ENCODE results near the gene MLN. TPM values are rescaled to one million over a fixed set of nuclear protein-coding genes. Genes with fewer than 3 reads are reported as not detected.

Gene MLN
- polyA plus RNA-seq, 2 of the 4 experiments (the other 2 are of a cell fraction): not detected

- TF ChIP-seq ZFP36 (IDR thresholded peaks at IDR 0.05; ENCODE audit: borderline replicate concordance, partially characterized antibody): no peak
Measured at GRCh38 chr6:33747823-33748222, 56.0 kb downstream of the MLN start (continued).

GRCh38 chr6:33746651-33747100, 57.1 kb downstream of the MLN start, which contains the start of gene IP6K3:
TSS of gene IP6K3 (minus strand) at chr6:33746905. CDS start at chr6:33735476, 11,429 bp downstream.
- peak within 1 kb of the TSS; percentile 45 for H3K4me2 ChIP-seq
- no peak for DNase-seq (ENCODE audit: low read depth in 1 of 2, low spot score in 1 of 2)
- no peak for FAIRE-seq

GRCh38 chr6:33746036-33746600, 57.7 kb downstream of the MLN start:
- DNase-seq (ENCODE audit: low read depth in 1 of 2, low spot score in 1 of 2): peak in 1 of 2 experiments; percentile 13
- Histone ChIP-seq H3K4me2 (peak overlapping the region; percentile 45), H3K4me1 (peaks cover 27% of the 10 kb centered on the region), H3K4me3 (no peak overlapping the region), H3K9me3 (no peaks in the 10 kb centered on the region), H3K27ac (peak overlapping the region; percentile 68 to 77; a peak in 4 of 6 replicates)
- WGBS (ENCODE audit: missing lambda C conversion rate): 49% methylated on average over 6 of the region's 14 CpGs
- ChIA-PET POLR2A (interaction anchor here (1.0 kb wide), 1 partner anchor 32 kb away, joined by 3 read pairs; no protein-coding TSS in a partner anchor), CTCF (interaction anchor here (0.8 to 7.2 kb wide), 13 partner anchors 9 to 411 kb away, joined by 3 to 80 read pairs (median 5); no protein-coding TSS in a partner anchor)
- peak in 1 of 2 experiments; percentile 43; a peak in 3 of 6 replicates for ATAC-seq
- FAIRE-seq: no peak
- no peak for TF ChIP-seq PBX3 (IDR thresholded peaks at IDR 0.05)
- TF ChIP-seq HOXB5 (CRISPR knock-in tag; IDR thresholded peaks at IDR 0.05): no peak
- TF ChIP-seq MAX (IDR thresholded peaks at IDR 0.05): no peak
- TF ChIP-seq MYC (IDR thresholded peaks at IDR 0.05; ENCODE audit: borderline replicate concordance, low read length): no peak
- TF ChIP-seq KDM1A (IDR thresholded peaks at IDR 0.05; ENCODE audit: low read depth): no peak
- no peak for TF ChIP-seq NR3C1 (IDR thresholded peaks at IDR 0.05)
- TF ChIP-seq HES2 (IDR thresholded peaks at IDR 0.05): no peak
- no peak for TF ChIP-seq SREBF2 (IDR thresholded peaks at IDR 0.05)
- TF ChIP-seq EHMT2 (IDR thresholded peaks at IDR 0.05; ENCODE audit: low read depth): no peak
- no peak for TF ChIP-seq CEBPB (IDR thresholded peaks at IDR 0.05)
- TF ChIP-seq KDM5A (IDR thresholded peaks at IDR 0.05): no peak
- no peak for TF ChIP-seq ZC3H11A (IDR thresholded peaks at IDR 0.05)
- no peak for TF ChIP-seq BHLHE40 (IDR thresholded peaks at IDR 0.05; ENCODE audit: low read depth, low read length)
- no peak for TF ChIP-seq CHD4 (IDR thresholded peaks at IDR 0.05; ENCODE audit: borderline replicate concordance)
- TF ChIP-seq FOSL2 (IDR thresholded peaks at IDR 0.05): no peak
- TF ChIP-seq FOSL2 (CRISPR knock-in tag; IDR thresholded peaks at IDR 0.05): no peak
- TF ChIP-seq RFX5 (IDR thresholded peaks at IDR 0.05): no peak

More at GRCh38 chr6:33746651-33747100, 57.1 kb downstream of the MLN start, which contains the start of gene IP6K3:
- Histone ChIP-seq H3K4me1 (peaks cover 27% of the 10 kb centered on the region), H3K4me3 (no peak within 1 kb of the TSS), H3K27ac (peak within 1 kb of the TSS; percentile 68 to 77; a peak in 4 of 6 replicates), H3K9me3 (no peaks in the 10 kb centered on the region)
- ChIA-PET CTCF (interaction anchor here (0.9 to 7.2 kb wide), 4 partner anchors 16 to 410 kb away, joined by 4 to 80 read pairs (median 59); no protein-coding TSS in a partner anchor), POLR2A (interaction anchor here (1.0 to 1.1 kb wide), 2 partner anchors 31 to 35 kb away, joined by 3 to 4 read pairs; partner anchors contain the start of gene UQCC2)
- TF ChIP-seq USF2 (IDR thresholded peaks at IDR 0.05): no peak
- no peak for TF ChIP-seq MAZ (IDR thresholded peaks at IDR 0.05; ENCODE audit: borderline replicate concordance, low read depth, low read length)
- TF ChIP-seq KDM5A (IDR thresholded peaks at IDR 0.05): no peak
- no peak for TF ChIP-seq PBX3 (IDR thresholded peaks at IDR 0.05)
- no peak for TF ChIP-seq FOSL2 (IDR thresholded peaks at IDR 0.05)
- no peak for TF ChIP-seq FOSL2 (CRISPR knock-in tag; IDR thresholded peaks at IDR 0.05)
- no peak for TF ChIP-seq HOXB5 (CRISPR knock-in tag; IDR thresholded peaks at IDR 0.05)
- no peak for TF ChIP-seq BHLHE40 (IDR thresholded peaks at IDR 0.05; ENCODE audit: low read depth, low read length)
- no peak for TF ChIP-seq ELK1 (IDR thresholded peaks at IDR 0.05; ENCODE audit: low read depth, low read length)
- no peak for TF ChIP-seq EHMT2 (IDR thresholded peaks at IDR 0.05; ENCODE audit: low read depth)
- peak in 1 of 2 experiments; percentile 14; a peak in 3 of 6 replicates for ATAC-seq
- WGBS (ENCODE audit: missing lambda C conversion rate): 76% methylated on average over 8 of the region's 10 CpGs
